Astrocyte of the cerebellum (primary cell): ENCODE data around the gene WDR18.

Source experiments
- DNase-seq: peaks from one replicate; pipeline ENCODE4 v3.0.0-alpha.2; 2011; ENCODE audit warnings: low read depth
- H3K4me3 ChIP-seq: 2 replicates; pipeline ENCODE4 v1.5.1; 2011; ENCODE audit warnings: mild to moderate bottlenecking, low read depth, low read length, moderate library complexity
- CTCF ChIP-seq: IDR thresholded peaks from 2 replicates; pipeline ENCODE4 v1.5.1; 2012; ENCODE audit warnings: low read length, low read depth, moderate library complexity, mild to moderate bottlenecking; ENCODE audit errors: missing control alignments
- in situ Hi-C: cut with HindIII; loops from 2 replicates; pipeline ENCODE4 v1.10.0; 2017; ENCODE audit warnings: low sequenced_read_pairs

Gene WDR18

GRCh38 chr19:944663-945241 lies 39.4 kb upstream of the WDR18 start:
- in situ Hi-C loops: no loop called here
- H3K4me3 ChIP-seq: no peak overlapping the region
- no peak for TF ChIP-seq CTCF
- DNase-seq: no peak

GRCh38 chr19:945401-946252 lies 38.5 kb upstream of the WDR18 start:
- in situ Hi-C loops: no loop called here

GRCh38 chr19:947090-947706 lies 36.9 kb upstream of the WDR18 start:
- H3K4me3 ChIP-seq: no peak overlapping the region
- no peak for DNase-seq
- in situ Hi-C loops: no loop called here
- TF ChIP-seq CTCF: no peak

More at GRCh38 chr19:945401-946252, 38.5 kb upstream of the WDR18 start:
- TF ChIP-seq CTCF: no peak
- no peak for DNase-seq
- H3K4me3 ChIP-seq: no peak overlapping the region

- in situ Hi-C loops: no loop called here
- no peak overlapping the region for H3K4me3 ChIP-seq
- no peak for TF ChIP-seq CTCF
- DNase-seq: no peak
These were observed 36.2 kb upstream of the WDR18 start for GRCh38 chr19:947707-948539.

GRCh38 chr19:948842-949496 lies 35.2 kb upstream of the WDR18 start:
- no peak for TF ChIP-seq CTCF

More at GRCh38 chr19:948842-949496, 35.2 kb upstream of the WDR18 start:
- no peak for DNase-seq
- in situ Hi-C loops: no loop called here
- H3K4me3 ChIP-seq: no peak overlapping the region
